Spinal cord (tissue), 10 donors: ENCODE data around the gene DIPK1B. TPM values are rescaled to one million over a fixed set of nuclear protein-coding genes. Genes with fewer than 3 reads are reported as not detected.

Experiments used
- DNase-seq, 6 donors: peaks; one replicate each; pipeline versions ENCODE4 v3.0.0 to v3.0.0-alpha.2; 2013 to 2015; ENCODE audit warnings: low spot score in 6 of 6, low read depth in 4 of 6
- H3K27ac ChIP-seq: one replicate; pipeline ENCODE4 v1.5.1; 2013; ENCODE audit warnings: low read depth, low read length, control low read depth
- H3K27me3 ChIP-seq: one replicate; pipeline ENCODE4 v1.6.1; 2013; ENCODE audit warnings: low read length; ENCODE audit not compliant: control insufficient read depth, insufficient read depth
- H3K36me3 ChIP-seq: one replicate; pipeline ENCODE4 v1.6.1; 2013; ENCODE audit warnings: low read length; ENCODE audit not compliant: control insufficient read depth, insufficient read depth
- H3K4me1 ChIP-seq: one replicate; pipeline ENCODE4 v1.6.1; 2013; ENCODE audit warnings: low read length; ENCODE audit not compliant: control insufficient read depth, insufficient read depth
- H3K4me3 ChIP-seq: one replicate; pipeline ENCODE4 v1.5.1; 2013; ENCODE audit warnings: low read depth, low read length, control low read depth
- H3K9me3 ChIP-seq: one replicate; pipeline ENCODE4 v1.6.1; 2013; ENCODE audit warnings: low read length; ENCODE audit not compliant: control insufficient read depth, insufficient read depth
- whole genome bisulfite sequencing: methylation state at CpG from one replicate; pipeline ENCODE4 v1.1.5; 2013; ENCODE audit warnings: missing lambda C conversion rate; ENCODE audit not compliant: insufficient coverage; 5-methylcytosine and 5-hydroxymethylcytosine counted together
- polyA plus RNA-seq, 2 donors: library from polyadenylated mRNA; unstranded; fragments of 120-200 nt; gene quantifications; one replicate each; pipeline ENCODE4 v1.2.1, GENCODE V29; 2013; ENCODE audit not compliant: insufficient read length in 2 of 2
- total RNA-seq, 2 donors: library from RNA; depleted of rRNA in 1 of 2; stranded (reverse); fragments of 120-200 nt in 1 of 2; fragments of >200 nt in 1 of 2; gene quantifications; one replicate each; pipeline versions ENCODE4 v1.2.3 to v1.2.4, GENCODE V29; 2013 to 2014
- donor health status: healthy.

Gene DIPK1B
- total and polyA plus RNA-seq, 4 donors, result 24.9 to 65.0 (median 55.6) TPM

GRCh38 chr9:136691316-136692184, 20.8 kb upstream of the DIPK1B start:
- no peak overlapping the region for H3K4me3 ChIP-seq
- H3K4me1 ChIP-seq, result peaks cover 36% of the 10 kb centered on the region
- H3K9me3 ChIP-seq, result no peaks in the 10 kb centered on the region
- peaks cover 3% of the 10 kb centered on the region for H3K36me3 ChIP-seq
- WGBS, result 72% methylated on average over 29 of the region's 29 CpGs
- H3K27me3 ChIP-seq, result peaks cover 7% of the 10 kb centered on the region
- no peak overlapping the region for H3K27ac ChIP-seq
- no peak for DNase-seq

DNA sequence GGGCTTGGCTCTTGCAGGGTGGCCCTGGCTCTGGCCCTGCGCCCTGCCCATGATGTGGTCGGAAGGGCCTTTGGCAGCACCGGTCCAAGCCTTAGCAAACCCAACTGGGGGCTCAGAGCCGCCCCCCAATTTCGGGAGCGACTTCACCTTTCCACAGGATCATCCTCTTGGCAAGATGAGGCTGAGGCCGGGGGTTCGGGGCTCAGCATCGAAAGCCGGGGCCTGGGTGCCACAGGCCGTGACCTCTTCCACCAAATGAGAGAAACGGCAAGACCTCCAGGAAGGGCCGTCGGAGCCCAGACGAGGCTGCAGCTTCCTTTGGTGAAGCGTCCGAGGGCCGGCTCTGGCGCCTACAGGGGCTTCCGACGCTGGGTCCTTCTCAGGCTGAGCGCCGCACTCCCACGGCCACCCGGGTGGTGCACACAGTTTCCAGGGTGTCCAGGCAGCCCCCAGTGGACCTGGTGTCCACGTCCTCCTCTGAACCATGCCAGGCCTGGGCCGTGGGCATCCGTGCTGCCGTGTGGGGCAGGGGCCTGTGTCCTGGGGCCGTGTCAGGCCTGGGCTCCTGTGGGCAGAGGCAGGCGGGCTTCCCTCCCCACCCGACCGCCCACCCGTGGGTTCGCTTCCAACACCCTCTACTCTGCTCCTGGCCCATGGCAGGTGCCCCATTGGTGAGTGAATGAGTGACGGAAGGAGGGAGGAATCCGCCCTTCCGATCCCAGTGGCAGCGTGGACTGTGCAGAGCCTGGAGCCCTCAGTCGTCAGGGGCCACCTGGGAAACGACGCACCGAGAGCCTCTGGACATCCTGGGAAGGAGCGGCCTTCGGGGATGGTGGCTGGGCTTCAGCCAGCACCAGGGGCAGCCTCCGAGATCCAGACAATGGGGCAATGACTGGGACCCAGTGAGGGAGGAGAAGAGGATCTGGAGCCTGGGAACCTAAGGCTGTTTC, 19.9 kb upstream of the DIPK1B start:
- H3K27ac ChIP-seq, result no peak overlapping the region
- DNase-seq, result no peak
- H3K27me3 ChIP-seq, result peaks cover 3% of the 10 kb centered on the region
- H3K4me1 ChIP-seq, result peaks cover 33% of the 10 kb centered on the region
- H3K4me3 ChIP-seq, result no peak overlapping the region
- WGBS, result 83% methylated on average over 41 of the region's 46 CpGs
- H3K9me3 ChIP-seq, result no peaks in the 10 kb centered on the region
- H3K36me3 ChIP-seq, result peaks cover 3% of the 10 kb centered on the region

DNA sequence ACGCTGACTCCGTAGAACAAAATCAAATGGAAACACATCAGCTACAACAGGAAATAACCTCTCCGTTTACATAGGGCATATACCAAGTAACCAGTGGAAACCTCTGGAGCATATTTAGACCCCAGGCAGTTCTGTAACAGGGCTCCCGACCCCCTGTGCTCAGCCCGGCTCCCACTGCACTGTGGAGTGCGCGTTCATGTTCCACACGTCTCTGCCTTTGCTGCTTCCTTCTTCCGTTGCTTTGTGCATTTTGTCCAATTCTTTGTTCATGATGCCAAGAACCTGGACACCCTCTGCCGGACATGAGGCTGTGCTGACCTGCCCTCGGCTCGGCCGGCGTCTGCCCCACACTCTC, 19.3 kb upstream of the DIPK1B start:
- 75% methylated on average over 9 of the region's 14 CpGs for WGBS

DNA sequence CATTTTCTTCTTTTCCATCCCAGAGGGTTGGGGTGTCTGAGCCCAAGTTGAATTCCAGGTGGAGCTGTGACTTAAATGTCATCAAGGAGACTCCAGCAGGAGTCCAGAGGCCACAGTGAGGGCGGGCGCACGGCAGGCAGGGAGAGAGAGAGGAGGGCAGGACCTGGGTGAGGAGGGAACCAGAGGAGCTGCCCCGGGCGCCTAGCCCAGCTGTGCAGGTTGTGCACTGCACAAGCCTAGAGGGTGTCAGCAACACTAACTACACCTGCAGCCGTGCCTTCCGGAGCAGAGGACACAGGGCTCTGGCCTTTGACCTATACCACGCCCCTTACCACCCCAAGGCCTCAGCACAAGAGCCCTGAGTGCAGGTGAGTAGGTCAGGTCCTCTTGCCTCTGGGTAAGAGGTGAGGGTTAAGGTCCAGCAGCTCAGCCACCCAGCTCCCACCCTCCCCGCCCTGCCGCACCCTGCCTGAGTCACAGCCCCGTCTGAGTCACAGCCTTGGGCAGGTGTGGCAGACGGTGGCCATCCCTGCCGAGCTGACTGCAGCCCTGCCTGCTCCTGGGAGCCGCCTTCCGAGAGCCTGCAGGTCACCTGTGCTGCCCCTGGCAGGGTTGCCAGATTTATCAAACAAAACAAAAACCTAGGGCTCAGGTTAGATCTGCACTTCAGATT, 18.7 kb upstream of the DIPK1B start:
- no peaks in the 10 kb centered on the region for H3K27me3 ChIP-seq
- DNase-seq, result no peak
- H3K9me3 ChIP-seq, result no peaks in the 10 kb centered on the region
- WGBS, result 84% methylated on average over 8 of the region's 15 CpGs
- peaks cover 25% of the 10 kb centered on the region for H3K4me1 ChIP-seq
- H3K4me3 ChIP-seq, result no peak overlapping the region
- H3K27ac ChIP-seq, result no peak overlapping the region
- peaks cover 3% of the 10 kb centered on the region for H3K36me3 ChIP-seq

More for the DNA sequence above, 19.3 kb upstream of the DIPK1B start:
- Histone ChIP-seq H3K27ac (no peak overlapping the region), H3K27me3 (no peaks in the 10 kb centered on the region), H3K36me3 (peaks cover 3% of the 10 kb centered on the region), H3K4me3 (no peak overlapping the region), H3K9me3 (no peaks in the 10 kb centered on the region), H3K4me1 (peaks cover 27% of the 10 kb centered on the region)
- no peak for DNase-seq

DNA sequence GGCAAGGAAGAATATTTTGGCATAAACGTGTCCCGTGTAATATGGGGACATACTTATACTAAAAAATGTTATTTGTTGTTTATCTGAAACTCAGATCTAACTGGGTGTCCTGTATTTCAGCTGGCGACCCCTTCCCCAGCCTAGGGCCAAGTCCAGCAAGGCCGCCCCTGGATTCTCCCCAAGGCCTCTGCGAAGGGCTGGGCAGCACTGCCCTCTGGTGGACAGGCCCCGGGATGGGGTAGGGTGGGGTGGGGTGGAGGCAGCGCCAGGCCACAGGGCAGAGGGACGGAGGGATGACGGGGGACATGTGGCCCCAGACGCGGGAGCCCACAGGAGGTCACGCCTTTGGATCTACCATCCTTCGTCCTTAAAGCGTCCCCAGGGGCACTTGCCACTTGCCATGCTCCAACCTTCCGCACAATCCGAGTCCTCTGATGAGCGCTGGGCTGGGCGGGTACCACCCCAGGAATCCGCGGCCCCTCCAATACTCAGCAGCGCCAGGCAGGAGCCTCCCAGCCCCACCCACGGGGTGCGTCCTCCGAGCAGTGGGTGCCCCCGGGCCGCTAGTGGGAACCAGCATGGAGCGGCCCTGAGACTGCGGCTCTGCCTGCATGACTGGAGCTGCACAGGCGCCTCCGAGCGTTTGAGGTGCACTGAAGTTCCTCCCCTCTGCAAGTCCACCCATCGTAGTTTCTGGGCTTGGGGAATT, 18.1 kb upstream of the DIPK1B start:
- no peaks in the 10 kb centered on the region for H3K9me3 ChIP-seq
- no peaks in the 10 kb centered on the region for H3K27me3 ChIP-seq
- no peak for DNase-seq
- no peak overlapping the region for H3K4me3 ChIP-seq
- H3K4me1 ChIP-seq, result peaks cover 25% of the 10 kb centered on the region
- H3K36me3 ChIP-seq, result peaks cover 3% of the 10 kb centered on the region
- H3K27ac ChIP-seq, result no peak overlapping the region
- WGBS, result 42% methylated on average over 28 of the region's 32 CpGs

- Histone ChIP-seq H3K4me1 (peaks cover 25% of the 10 kb centered on the region), H3K9me3 (no peaks in the 10 kb centered on the region), H3K4me3 (no peak overlapping the region), H3K36me3 (peaks cover 3% of the 10 kb centered on the region), H3K27ac (no peak overlapping the region), H3K27me3 (no peaks in the 10 kb centered on the region)
- no peak for DNase-seq
- 90% methylated on average over 4 of the region's 11 CpGs for WGBS
Measured at GRCh38 chr9:136694872-136695247, 17.5 kb upstream of the DIPK1B start.

- H3K4me1 ChIP-seq, result peaks cover 25% of the 10 kb centered on the region
Measured at GRCh38 chr9:136695435-136695895, 16.9 kb upstream of the DIPK1B start.

GRCh38 chr9:136695955-136696354, 16.4 kb upstream of the DIPK1B start:
- Histone ChIP-seq H3K4me3 (no peak overlapping the region), H3K9me3 (no peaks in the 10 kb centered on the region), H3K27me3 (no peaks in the 10 kb centered on the region), H3K27ac (no peak overlapping the region), H3K4me1 (peaks cover 25% of the 10 kb centered on the region), H3K36me3 (peaks cover 3% of the 10 kb centered on the region)
- WGBS, result 71% methylated on average over 21 of the region's 23 CpGs
- no peak for DNase-seq

More at GRCh38 chr9:136695435-136695895, 16.9 kb upstream of the DIPK1B start:
- DNase-seq, result peak in 1 of 6 donors; percentile 30
- Histone ChIP-seq H3K9me3 (no peaks in the 10 kb centered on the region), H3K4me3 (no peak overlapping the region), H3K27ac (no peak overlapping the region), H3K27me3 (no peaks in the 10 kb centered on the region), H3K36me3 (peaks cover 3% of the 10 kb centered on the region)
- WGBS, result 55% methylated on average over 10 of the region's 10 CpGs

GRCh38 chr9:136696502-136696901, 15.9 kb upstream of the DIPK1B start:
- WGBS, result 50% methylated on average over 7 of the region's 9 CpGs

More at GRCh38 chr9:136696502-136696901, 15.9 kb upstream of the DIPK1B start:
- H3K27me3 ChIP-seq, result no peaks in the 10 kb centered on the region
- H3K27ac ChIP-seq, result no peak overlapping the region
- peaks cover 25% of the 10 kb centered on the region for H3K4me1 ChIP-seq
- no peak overlapping the region for H3K4me3 ChIP-seq
- H3K36me3 ChIP-seq, result peaks cover 3% of the 10 kb centered on the region
- no peak for DNase-seq
- no peaks in the 10 kb centered on the region for H3K9me3 ChIP-seq
